Lower lobe of right lung (tissue), 2 donors: ENCODE measurements around the gene MISP. TPM values are rescaled to one million over a fixed set of nuclear protein-coding genes. Genes with fewer than 3 reads are reported as not detected.
"Not testable (repeated sequence)": the region's sequence is repeated elsewhere in the genome, so short reads cannot be mapped to it uniquely, and the experiment has no call there.

Experiments used
- ATAC-seq, 2 donors: fragments of 200-7000 bp; cut with Tn5 transposase; one replicate each; pipeline ENCODE4 v1.9.1; 2020 to 2022; ENCODE audit warnings: mild to moderate bottlenecking in 2 of 2, moderate library complexity in 2 of 2
- DNase-seq: peaks from one replicate; pipeline ENCODE4 v3.0.0-alpha.2; 2020
- H3K27ac ChIP-seq: fragments of 200-600 bp; one replicate; pipeline ENCODE4 v1.8.0; 2022
- H3K27me3 ChIP-seq: fragments of 200-600 bp; one replicate; pipeline ENCODE4 v1.8.0; 2022; ENCODE audit warnings: low read depth
- H3K36me3 ChIP-seq: fragments of 200-600 bp; one replicate; pipeline ENCODE4 v1.8.0; 2022; ENCODE audit warnings: mild to moderate bottlenecking
- H3K4me1 ChIP-seq: fragments of 200-600 bp; one replicate; pipeline ENCODE4 v1.8.0; 2022
- H3K4me3 ChIP-seq: fragments of 200-600 bp; one replicate; pipeline ENCODE4 v1.8.0; 2022; ENCODE audit warnings: mild to moderate bottlenecking
- H3K9me3 ChIP-seq: fragments of 200-600 bp; one replicate; pipeline ENCODE4 v1.8.0; 2022
- intact Hi-C: fragments of 100-400 bp; cut with DNase I; formaldehyde crosslinking; loops from one replicate; pipeline ENCODE4 v1.11.0; 2022
- total RNA-seq: library from RNA; stranded (reverse); fragmentation: NEBNext Ultra II Directional; extraction: Animal tissue kit (Norgen Biotek cat#: 25700); gene quantifications from one replicate; pipeline ENCODE4 v1.2.1, GENCODE V29; 2021
- TF ChIP-seq, protein P1 (sequence below): fragments of 200-600 bp; IDR thresholded peaks from one replicate; pipeline ENCODE4 v1.8.0; 2022; ENCODE audit warnings: antibody characterized with exemption, mild to moderate bottlenecking
- donor health status: DM: no; HTN: yes; CAD: no; lungs with severe emphysema.

Gene MISP
- total RNA-seq, 1 donor from 2014 or later = 8.9 TPM

DNA sequence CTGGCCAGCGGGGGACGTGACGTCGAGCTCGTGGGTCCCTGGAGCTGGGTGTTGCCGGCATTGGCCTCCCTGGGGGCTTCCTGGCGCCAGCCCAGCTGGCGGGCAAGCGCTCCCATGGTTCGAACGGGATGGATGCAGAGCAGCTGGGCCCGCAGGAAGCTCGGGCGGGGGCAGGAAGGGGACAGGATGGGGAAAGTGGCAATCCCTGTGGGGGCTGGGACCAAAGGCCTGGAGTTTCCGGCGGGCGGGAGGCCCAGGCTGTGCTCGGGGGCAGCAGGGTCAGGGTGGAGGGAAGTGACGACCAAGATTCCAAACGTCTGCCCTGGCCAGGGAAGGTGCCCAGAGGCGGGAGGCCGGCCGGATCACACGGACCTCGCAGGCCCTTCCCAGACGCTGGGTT is 22.9 kb upstream of the MISP start:
- no peaks in the 10 kb centered on the region for H3K9me3 ChIP-seq
- peaks cover 7% of the 10 kb centered on the region for H3K36me3 ChIP-seq
- H3K27ac ChIP-seq = peak overlapping the region; percentile 82
- peaks cover 11% of the 10 kb centered on the region for H3K4me1 ChIP-seq
- DNase-seq = peak; percentile 67
- peaks cover 5% of the 10 kb centered on the region for H3K27me3 ChIP-seq
- no peak overlapping the region for H3K4me3 ChIP-seq
- ATAC-seq = peak; percentile 72 to 76
- TF ChIP-seq, protein P1, sequence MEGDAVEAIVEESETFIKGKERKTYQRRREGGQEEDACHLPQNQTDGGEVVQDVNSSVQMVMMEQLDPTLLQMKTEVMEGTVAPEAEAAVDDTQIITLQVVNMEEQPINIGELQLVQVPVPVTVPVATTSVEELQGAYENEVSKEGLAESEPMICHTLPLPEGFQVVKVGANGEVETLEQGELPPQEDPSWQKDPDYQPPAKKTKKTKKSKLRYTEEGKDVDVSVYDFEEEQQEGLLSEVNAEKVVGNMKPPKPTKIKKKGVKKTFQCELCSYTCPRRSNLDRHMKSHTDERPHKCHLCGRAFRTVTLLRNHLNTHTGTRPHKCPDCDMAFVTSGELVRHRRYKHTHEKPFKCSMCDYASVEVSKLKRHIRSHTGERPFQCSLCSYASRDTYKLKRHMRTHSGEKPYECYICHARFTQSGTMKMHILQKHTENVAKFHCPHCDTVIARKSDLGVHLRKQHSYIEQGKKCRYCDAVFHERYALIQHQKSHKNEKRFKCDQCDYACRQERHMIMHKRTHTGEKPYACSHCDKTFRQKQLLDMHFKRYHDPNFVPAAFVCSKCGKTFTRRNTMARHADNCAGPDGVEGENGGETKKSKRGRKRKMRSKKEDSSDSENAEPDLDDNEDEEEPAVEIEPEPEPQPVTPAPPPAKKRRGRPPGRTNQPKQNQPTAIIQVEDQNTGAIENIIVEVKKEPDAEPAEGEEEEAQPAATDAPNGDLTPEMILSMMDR = no peak
- intact Hi-C loops = no loop called here

DNA sequence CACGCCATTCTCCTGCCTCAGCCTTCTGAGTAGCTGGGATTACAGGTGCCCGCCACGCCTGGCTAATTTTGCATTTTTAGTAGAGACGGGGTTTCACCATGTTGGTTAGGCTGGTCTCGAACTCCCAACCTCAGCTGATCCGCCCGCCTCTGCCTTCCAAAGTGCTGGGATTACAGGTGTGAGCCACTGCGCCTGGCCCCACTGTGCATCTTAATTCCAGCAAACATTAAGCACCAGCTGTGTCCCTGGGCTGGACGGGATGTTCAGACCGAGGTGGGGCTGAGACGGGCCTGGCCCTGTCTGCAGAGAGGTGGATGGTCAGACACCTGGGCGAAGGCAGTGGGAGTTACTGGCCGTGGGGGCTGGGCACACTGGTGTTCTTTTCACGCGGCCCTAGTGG is 21.3 kb upstream of the MISP start:
- H3K4me1 ChIP-seq, H3K4me3 ChIP-seq, H3K9me3 ChIP-seq, ATAC-seq, H3K27me3 ChIP-seq, DNase-seq, H3K36me3 ChIP-seq, H3K27ac ChIP-seq, intact Hi-C loops: not testable (repeated sequence)

- DNase-seq = no peak
- intact Hi-C loops = loop anchor here (5.0 kb wide), 1 partner anchor 63 kb away; no protein-coding TSS in a partner anchor
Measured at GRCh38 chr19:729965-730668, 20.8 kb upstream of the MISP start.

DNA sequence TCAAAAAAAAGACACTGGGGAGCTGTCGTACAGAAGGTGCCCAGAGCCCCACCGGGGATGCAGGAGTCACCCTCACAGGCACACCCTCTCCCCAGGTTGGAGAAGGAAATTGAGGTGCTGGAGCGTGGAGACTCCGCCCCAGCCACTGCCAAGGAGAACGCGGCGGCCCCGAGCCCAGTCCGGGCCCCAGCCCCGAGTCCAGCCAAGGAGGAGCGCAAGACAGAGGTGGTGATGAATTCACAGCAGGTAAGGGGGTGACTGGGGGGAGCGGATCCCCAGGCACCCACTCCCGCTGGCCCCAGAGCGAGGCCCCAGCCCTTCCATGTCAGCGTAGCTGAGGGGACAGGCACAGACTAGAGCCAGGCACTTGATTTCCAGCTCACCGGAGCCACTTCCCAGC is 19.9 kb upstream of the MISP start:
- TF ChIP-seq, protein P1 = no peak

More at GRCh38 chr19:729965-730668, 20.8 kb upstream of the MISP start:
- Histone ChIP-seq H3K36me3 (peaks cover 7% of the 10 kb centered on the region), H3K4me1 (peaks cover 9% of the 10 kb centered on the region), H3K9me3 (no peaks in the 10 kb centered on the region), H3K27ac (no peak overlapping the region), H3K27me3 (no peaks in the 10 kb centered on the region), H3K4me3 (no peak overlapping the region)
- TF ChIP-seq, protein P1 = no peak
- no peak for ATAC-seq

DNA sequence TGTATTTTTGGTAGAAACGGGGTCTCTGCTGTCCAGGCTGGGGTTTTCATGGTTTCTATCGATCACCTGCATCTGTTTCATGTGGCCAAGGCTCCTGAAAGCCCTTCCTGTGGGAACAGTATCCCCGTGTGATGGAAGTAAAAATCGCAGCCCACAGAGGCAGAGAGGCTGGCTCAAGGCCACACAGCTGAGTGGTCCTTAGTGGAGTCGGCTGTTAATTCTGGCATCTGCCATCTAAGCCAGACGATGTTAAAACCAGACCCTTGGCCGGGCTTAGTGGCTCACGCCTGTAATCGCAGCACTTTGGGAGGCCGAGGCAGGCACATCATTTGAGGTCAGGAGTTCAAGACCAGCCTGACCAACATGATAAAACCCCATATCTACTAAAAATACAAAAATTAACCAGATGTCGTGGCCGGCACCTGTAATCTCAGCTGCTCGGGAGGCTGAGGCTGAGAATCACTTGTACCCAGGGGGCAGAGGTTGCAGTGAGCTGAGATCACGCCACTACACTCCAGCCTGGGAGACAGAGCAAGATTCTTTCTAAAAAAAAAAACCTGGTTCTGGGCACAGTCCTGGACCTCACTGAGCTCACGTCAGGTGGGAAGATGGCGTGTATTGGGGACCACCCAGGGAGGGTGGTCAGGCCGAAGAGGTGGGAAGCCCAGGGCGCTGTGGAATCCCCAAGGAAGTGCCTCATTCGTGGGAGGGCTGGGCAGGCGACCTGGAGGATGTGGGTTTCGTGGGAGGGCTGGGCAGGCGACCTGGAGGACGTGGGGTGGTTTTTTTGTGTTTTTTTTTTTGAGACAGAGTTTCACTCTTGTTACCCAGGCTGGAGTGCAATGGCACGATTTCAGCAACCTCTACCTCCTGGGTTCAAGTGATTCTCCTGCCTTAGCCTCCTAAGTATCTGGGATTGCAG is 18.5 kb upstream of the MISP start:
- intact Hi-C loops = loop anchor here (5.0 kb wide), 1 partner anchor 65 kb away; no protein-coding TSS in a partner anchor
- DNase-seq (no peak), ATAC-seq (no peak)
- Histone ChIP-seq H3K4me3 (no peak overlapping the region), H3K27me3 (no peaks in the 10 kb centered on the region), H3K9me3 (no peaks in the 10 kb centered on the region), H3K4me1 (peaks cover 9% of the 10 kb centered on the region), H3K36me3 (peaks cover 6% of the 10 kb centered on the region), H3K27ac (no peak overlapping the region)
- TF ChIP-seq, protein P1 = no peak

More for the DNA sequence above, 19.9 kb upstream of the MISP start:
- no peak overlapping the region for H3K27ac ChIP-seq
- no peak for DNase-seq
- H3K4me3 ChIP-seq = no peak overlapping the region
- no peak for ATAC-seq
- peaks cover 7% of the 10 kb centered on the region for H3K36me3 ChIP-seq
- H3K9me3 ChIP-seq = no peaks in the 10 kb centered on the region
- H3K4me1 ChIP-seq = peaks cover 9% of the 10 kb centered on the region
- intact Hi-C loops = loop anchor here (5.0 kb wide), 1 partner anchor 64 kb away; no protein-coding TSS in a partner anchor
- H3K27me3 ChIP-seq = no peaks in the 10 kb centered on the region
